OCI-LY3 (cell line): ENCODE results near the gene CDKL2.
A peak's percentile ranks its signal among the peaks of the same experiment; 100 is the strongest.

ENCODE experiments used
- H2AFZ ChIP-seq: fragments of 200-600, 300-600 bp; shearing (Covaris generic); 2 replicates; pipeline ENCODE4 v1.6.0; 2014; ENCODE audit warnings: antibody characterized with exemption, low read depth, low read length
- H3K27ac ChIP-seq: fragments of 200-600, 300-600 bp; sonication (generic); 2 replicates; pipeline ENCODE4 v1.5.1; 2014; ENCODE audit warnings: mild to moderate bottlenecking, low read length, moderate library complexity, mixed read lengths
- H3K27me3 ChIP-seq: fragments of 200-600, 300-600 bp; sonication (generic); 2 replicates; pipeline ENCODE4 v1.6.1; 2014; ENCODE audit warnings: low read depth, low read length, mixed read lengths
- H3K36me3 ChIP-seq: fragments of 200-600, 300-600 bp; sonication (generic); replicated peaks from 2 replicates; pipeline ENCODE3; 2014; ENCODE audit warnings: low read depth, low read length, mixed read lengths
- H3K4me1 ChIP-seq: fragments of 300-600, 200-600 bp; sonication (generic); 2 replicates; pipeline ENCODE4 v1.6.1; 2014; ENCODE audit warnings: low read length, mixed read lengths
- H3K4me2 ChIP-seq: fragments of 200-600, 300-600 bp; sonication (generic); 2 replicates; pipeline ENCODE4 v1.6.1; 2014; ENCODE audit warnings: low read length, mixed read lengths
- H3K4me3 ChIP-seq: fragments of 300-600, 200-600 bp; sonication (generic); 2 replicates; pipeline ENCODE4 v1.5.1; 2014; ENCODE audit warnings: antibody characterized with exemption, mild to moderate bottlenecking, low read length, moderate library complexity
- H3K79me2 ChIP-seq: fragments of 300-600, 200-600 bp; shearing (Covaris generic); 2 replicates; pipeline ENCODE4 v1.6.1; 2014; ENCODE audit warnings: mild to moderate bottlenecking, low read length, mixed read lengths
- H3K9ac ChIP-seq: fragments of 300-600, 200-600 bp; shearing (Covaris generic); 2 replicates; pipeline ENCODE4 v1.6.0; 2014; ENCODE audit warnings: mild to moderate bottlenecking, low read length, moderate library complexity
- H3K9me3 ChIP-seq: fragments of 200-600, 300-600 bp; shearing (Covaris generic); 2 replicates; pipeline ENCODE4 v1.6.1; 2014; ENCODE audit warnings: low read length, mixed read lengths; ENCODE audit not compliant: insufficient read depth
- H4K20me1 ChIP-seq: fragments of 200-600, 300-600 bp; sonication (generic); 2 replicates; pipeline ENCODE4 v1.6.1; 2016; ENCODE audit warnings: low read length, mixed read lengths; ENCODE audit not compliant: insufficient read depth
- EZH2phosphoT487 ChIP-seq: fragments of 200-600 bp; shearing (Covaris generic); IDR thresholded peaks from 2 replicates; pipeline ENCODE4 v1.6.1; 2018; ENCODE audit warnings: antibody characterized with exemption, mixed run types, low read depth
- TF ChIP-seq, protein P1 (sequence below): fragments of 200-600, 300-600 bp; sonication (generic); IDR thresholded peaks from 2 replicates; pipeline ENCODE4 v1.5.1; 2014; ENCODE audit warnings: antibody characterized with exemption, low read length, low read depth

Gene CDKL2

DNA sequence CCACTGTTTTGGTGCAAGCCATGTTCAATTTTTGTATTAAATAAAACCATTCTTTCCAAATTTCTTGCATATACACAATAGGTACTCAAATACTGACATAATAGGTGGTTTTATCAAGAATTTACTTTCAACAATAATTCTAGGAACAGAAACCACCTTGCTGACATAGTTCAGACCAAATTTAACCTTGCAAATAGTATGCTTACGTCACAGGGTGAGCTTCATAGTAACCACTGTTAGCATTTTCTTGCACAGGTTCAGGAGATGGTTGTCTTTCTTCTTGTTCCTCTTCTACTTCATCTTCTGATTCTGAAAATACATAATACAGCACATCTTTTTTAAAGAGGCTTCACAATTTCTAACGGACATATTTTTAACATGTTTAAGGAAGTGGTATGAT is 25.2 kb upstream of the CDKL2 start:
- peaks cover 68% of the 10 kb centered on the region for H3K36me3 ChIP-seq
- H3K4me2 ChIP-seq, result no peak overlapping the region
- no peaks in the 10 kb centered on the region for H3K27me3 ChIP-seq
- H4K20me1 ChIP-seq, result peaks cover 48% of the 10 kb centered on the region
- H3K4me3 ChIP-seq, result no peak overlapping the region
- H3K9ac ChIP-seq, result no peak overlapping the region
- peaks cover 64% of the 10 kb centered on the region for H3K79me2 ChIP-seq
- no peak for TF ChIP-seq EZH2phosphoT487
- TF ChIP-seq, protein P1, sequence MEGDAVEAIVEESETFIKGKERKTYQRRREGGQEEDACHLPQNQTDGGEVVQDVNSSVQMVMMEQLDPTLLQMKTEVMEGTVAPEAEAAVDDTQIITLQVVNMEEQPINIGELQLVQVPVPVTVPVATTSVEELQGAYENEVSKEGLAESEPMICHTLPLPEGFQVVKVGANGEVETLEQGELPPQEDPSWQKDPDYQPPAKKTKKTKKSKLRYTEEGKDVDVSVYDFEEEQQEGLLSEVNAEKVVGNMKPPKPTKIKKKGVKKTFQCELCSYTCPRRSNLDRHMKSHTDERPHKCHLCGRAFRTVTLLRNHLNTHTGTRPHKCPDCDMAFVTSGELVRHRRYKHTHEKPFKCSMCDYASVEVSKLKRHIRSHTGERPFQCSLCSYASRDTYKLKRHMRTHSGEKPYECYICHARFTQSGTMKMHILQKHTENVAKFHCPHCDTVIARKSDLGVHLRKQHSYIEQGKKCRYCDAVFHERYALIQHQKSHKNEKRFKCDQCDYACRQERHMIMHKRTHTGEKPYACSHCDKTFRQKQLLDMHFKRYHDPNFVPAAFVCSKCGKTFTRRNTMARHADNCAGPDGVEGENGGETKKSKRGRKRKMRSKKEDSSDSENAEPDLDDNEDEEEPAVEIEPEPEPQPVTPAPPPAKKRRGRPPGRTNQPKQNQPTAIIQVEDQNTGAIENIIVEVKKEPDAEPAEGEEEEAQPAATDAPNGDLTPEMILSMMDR, result no peak
- no peaks in the 10 kb centered on the region for H3K9me3 ChIP-seq
- H3K27ac ChIP-seq, result peak overlapping the region; percentile 57
- H3K4me1 ChIP-seq, result peaks cover 35% of the 10 kb centered on the region
- no peak overlapping the region for H2AFZ ChIP-seq

GRCh38 chr4:75654905-75655304 is 24.6 kb upstream of the CDKL2 start:
- H3K9ac ChIP-seq, result no peak overlapping the region
- H4K20me1 ChIP-seq, result peaks cover 43% of the 10 kb centered on the region
- H3K4me3 ChIP-seq, result no peak overlapping the region
- peak overlapping the region; percentile 57; the same call in 1 of the 2 replicates for H3K27ac ChIP-seq
- peaks cover 64% of the 10 kb centered on the region for H3K36me3 ChIP-seq
- H3K9me3 ChIP-seq, result no peaks in the 10 kb centered on the region
- no peak overlapping the region for H2AFZ ChIP-seq
- no peaks in the 10 kb centered on the region for H3K27me3 ChIP-seq
- peaks cover 35% of the 10 kb centered on the region for H3K4me1 ChIP-seq
- no peak for TF ChIP-seq EZH2phosphoT487
- TF ChIP-seq, protein P1, result no peak
- peaks cover 58% of the 10 kb centered on the region for H3K79me2 ChIP-seq
- H3K4me2 ChIP-seq, result no peak overlapping the region

GRCh38 chr4:75653845-75654503 is 23.6 kb upstream of the CDKL2 start:
- Histone ChIP-seq H3K9ac (no peak overlapping the region), H3K79me2 (peaks cover 52% of the 10 kb centered on the region), H3K36me3 (peaks cover 59% of the 10 kb centered on the region), H3K27me3 (no peaks in the 10 kb centered on the region), H4K20me1 (peaks cover 37% of the 10 kb centered on the region), H3K4me2 (no peak overlapping the region), H2AFZ (no peak overlapping the region), H3K9me3 (no peaks in the 10 kb centered on the region), H3K4me1 (peaks cover 30% of the 10 kb centered on the region), H3K4me3 (no peak overlapping the region), H3K27ac (no peak overlapping the region)
- no peak for TF ChIP-seq EZH2phosphoT487
- TF ChIP-seq, protein P1, result peak; percentile 45

GRCh38 chr4:75644095-75644494 is 13.8 kb upstream of the CDKL2 start:
- Histone ChIP-seq H3K4me3 (no peak overlapping the region), H3K36me3 (peaks cover 61% of the 10 kb centered on the region), H3K79me2 (no peaks in the 10 kb centered on the region), H3K27me3 (no peaks in the 10 kb centered on the region), H2AFZ (no peak overlapping the region), H3K9me3 (no peaks in the 10 kb centered on the region), H4K20me1 (peaks cover 4% of the 10 kb centered on the region; the same call in 1 of the 2 replicates), H3K4me2 (no peak overlapping the region), H3K4me1 (no peaks in the 10 kb centered on the region), H3K9ac (no peak overlapping the region), H3K27ac (no peak overlapping the region)
- TF ChIP-seq, protein P1, result no peak
- TF ChIP-seq EZH2phosphoT487, result no peak
